Activated naive CD8-positive, alpha-beta T cell treated with anti-CD3 and anti-CD28 coated beads, Interleukin-2, amount 50 U/mL, for 24 hours (primary cell): ENCODE results near the gene TWF1.
A peak's percentile ranks its signal among the peaks of the same experiment; 100 is the strongest.

Source experiments
- ATAC-seq: fragments of 150-1000 bp; cut with Tn5 transposase; one replicate; pipeline ENCODE4 v1.10.0; 2021
- DNase-seq: peaks from one replicate; pipeline ENCODE4 v3.0.0; 2021
- H3K27ac Mint-ChIP-seq: one replicate; pipeline ENCODE4 v1.8.0; 2021; ENCODE audit warnings: mild to moderate bottlenecking, mixed read lengths
- H3K27me3 Mint-ChIP-seq: one replicate; pipeline ENCODE4 v1.8.0; 2021; ENCODE audit warnings: mixed read lengths
- H3K36me3 Mint-ChIP-seq: one replicate; pipeline ENCODE4 v1.8.0; 2021; ENCODE audit warnings: low read depth, mixed read lengths
- H3K4me1 Mint-ChIP-seq: one replicate; pipeline ENCODE4 v1.8.0; 2021; ENCODE audit warnings: mixed read lengths
- H3K4me3 Mint-ChIP-seq: one replicate; pipeline ENCODE4 v1.8.0; 2021; ENCODE audit warnings: mild to moderate bottlenecking, moderate library complexity, mixed read lengths
- H3K9me3 Mint-ChIP-seq: one replicate; pipeline ENCODE4 v1.8.0; 2021; ENCODE audit warnings: mixed read lengths

Gene TWF1

DNA sequence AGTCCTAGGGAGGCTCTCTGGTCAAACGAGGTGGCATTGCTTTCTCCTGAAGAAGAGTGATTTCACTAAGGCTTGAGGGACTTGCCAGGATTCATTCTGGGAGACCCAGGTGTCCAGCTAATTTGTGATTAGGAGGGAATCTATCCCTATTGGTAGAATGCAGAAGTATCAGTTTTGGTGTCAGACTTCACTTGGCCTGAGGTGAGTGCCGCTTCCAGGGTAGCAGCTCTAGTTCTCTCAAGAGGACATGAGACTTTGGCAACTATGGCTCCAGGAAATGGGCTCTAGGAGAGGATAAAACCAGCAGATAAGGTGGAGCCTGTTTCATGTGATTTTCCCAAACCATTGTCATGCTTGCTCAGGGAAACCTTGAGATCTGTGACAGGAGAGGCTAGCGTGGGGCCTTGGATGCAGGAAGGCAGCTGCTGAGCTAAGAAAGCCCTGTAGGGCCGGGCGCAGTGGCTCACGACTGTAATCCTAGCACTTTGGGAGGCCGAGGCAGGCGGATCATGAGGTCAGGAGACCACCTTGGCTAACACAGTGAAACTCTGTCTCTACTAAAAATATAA lies 18.2 kb upstream of the TWF1 start:
- DNase-seq (no peak), ATAC-seq (no peak)
- Mint-ChIP-seq H3K36me3 (no peaks in the 10 kb centered on the region), H3K4me1 (no peaks in the 10 kb centered on the region), H3K27ac (no peak overlapping the region), H3K27me3 (no peaks in the 10 kb centered on the region), H3K9me3 (no peaks in the 10 kb centered on the region), H3K4me3 (no peak overlapping the region)

DNA sequence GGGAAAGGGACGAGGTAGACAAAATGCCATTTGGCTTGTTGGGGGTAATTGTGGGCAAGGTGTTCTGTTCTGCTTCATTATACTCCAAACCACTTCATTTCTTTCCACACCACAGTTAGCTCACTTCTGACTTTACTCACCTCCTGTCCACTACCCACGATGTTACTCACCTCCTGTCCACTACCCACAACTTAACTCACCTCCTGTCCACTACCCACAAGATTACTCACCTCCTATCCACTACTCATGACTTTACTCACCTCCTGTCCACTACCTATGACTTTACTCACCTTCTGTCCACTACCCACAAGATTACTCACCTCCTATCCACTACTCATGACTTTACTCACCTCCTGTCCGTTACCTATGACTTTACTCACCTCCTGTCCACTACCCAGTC lies 10.1 kb upstream of the TWF1 start:
- H3K27me3 Mint-ChIP-seq = no peaks in the 10 kb centered on the region
- H3K27ac Mint-ChIP-seq = no peak overlapping the region
- peaks cover 21% of the 10 kb centered on the region for H3K4me1 Mint-ChIP-seq
- no peak overlapping the region for H3K4me3 Mint-ChIP-seq
- no peaks in the 10 kb centered on the region for H3K9me3 Mint-ChIP-seq
- no peaks in the 10 kb centered on the region for H3K36me3 Mint-ChIP-seq
- no peak for DNase-seq
- peak; percentile 73 for ATAC-seq

DNA sequence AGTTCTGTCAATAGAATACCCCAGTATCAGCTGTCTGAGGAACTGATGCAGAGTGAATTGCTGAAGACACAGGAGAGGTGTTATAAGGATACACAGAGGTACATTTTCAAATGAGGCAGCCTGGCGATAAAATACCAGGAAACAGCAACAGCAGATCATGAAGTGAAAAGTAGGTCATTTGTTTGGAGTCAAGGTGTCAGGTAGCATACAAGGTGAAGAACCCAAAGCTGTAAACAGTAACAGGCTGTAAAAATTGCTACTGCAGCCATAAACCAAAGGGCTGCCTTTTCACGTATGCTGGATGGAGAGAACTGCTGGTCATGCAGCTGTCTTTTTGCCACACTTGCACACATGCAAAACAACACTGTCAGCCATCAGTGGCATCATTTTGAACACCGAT lies 9.3 kb upstream of the TWF1 start:
- Mint-ChIP-seq H3K4me3 (no peak overlapping the region), H3K27me3 (no peaks in the 10 kb centered on the region), H3K9me3 (no peaks in the 10 kb centered on the region), H3K27ac (no peak overlapping the region), H3K36me3 (no peaks in the 10 kb centered on the region), H3K4me1 (peaks cover 24% of the 10 kb centered on the region)
- no peak for ATAC-seq
- no peak for DNase-seq

DNA sequence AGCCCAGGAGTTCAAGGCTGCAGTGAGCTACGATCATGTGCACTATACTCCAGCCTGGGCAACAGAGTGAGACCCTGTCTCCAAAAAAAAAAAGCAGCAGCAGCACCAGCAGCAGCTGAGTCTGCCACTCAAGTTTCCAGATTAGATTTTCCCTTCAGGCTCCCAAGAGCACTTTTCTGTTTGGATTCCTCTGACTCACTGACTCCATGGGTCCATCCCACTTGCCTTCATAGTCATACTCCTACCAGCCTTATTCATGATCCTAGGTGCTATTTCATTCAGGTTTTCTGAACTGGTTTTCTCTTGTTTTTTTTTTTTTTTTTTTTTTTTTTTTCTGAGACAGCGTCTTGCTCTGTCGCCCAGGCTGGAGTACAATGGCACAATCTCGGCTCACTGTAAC lies 6.8 kb upstream of the TWF1 start:
- ATAC-seq (no peak), DNase-seq (no peak)
- H3K9me3 Mint-ChIP-seq = no peaks in the 10 kb centered on the region
- no peak overlapping the region for H3K4me3 Mint-ChIP-seq
- H3K4me1 Mint-ChIP-seq = peaks cover 31% of the 10 kb centered on the region
- H3K36me3 Mint-ChIP-seq = no peaks in the 10 kb centered on the region
- H3K27me3 Mint-ChIP-seq = no peaks in the 10 kb centered on the region
- no peak overlapping the region for H3K27ac Mint-ChIP-seq

DNA sequence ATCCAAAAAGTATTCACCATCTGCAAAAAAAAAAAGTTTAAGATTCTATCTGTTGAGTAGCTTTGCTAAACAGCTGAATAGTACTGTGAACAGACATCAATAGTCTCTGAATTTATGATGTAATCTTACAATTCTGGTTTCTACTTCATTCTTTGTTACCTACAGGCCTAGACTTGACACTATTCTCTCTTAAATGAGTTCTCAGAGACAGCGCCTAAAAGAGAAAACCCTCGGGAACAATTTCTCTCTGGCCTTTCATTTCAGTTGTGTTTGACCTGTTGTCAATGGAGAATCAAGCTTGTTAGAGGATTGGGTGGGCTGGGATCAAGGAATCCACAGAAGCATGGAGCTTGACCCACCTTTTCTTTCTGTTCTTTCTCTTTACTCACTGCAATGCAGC lies 5.9 kb upstream of the TWF1 start:
- no peaks in the 10 kb centered on the region for H3K36me3 Mint-ChIP-seq
- DNase-seq (no peak), ATAC-seq (no peak)
- H3K27ac Mint-ChIP-seq = no peak overlapping the region
- H3K4me3 Mint-ChIP-seq = no peak overlapping the region
- no peaks in the 10 kb centered on the region for H3K27me3 Mint-ChIP-seq
- H3K9me3 Mint-ChIP-seq = no peaks in the 10 kb centered on the region
- H3K4me1 Mint-ChIP-seq = peaks cover 38% of the 10 kb centered on the region

DNA sequence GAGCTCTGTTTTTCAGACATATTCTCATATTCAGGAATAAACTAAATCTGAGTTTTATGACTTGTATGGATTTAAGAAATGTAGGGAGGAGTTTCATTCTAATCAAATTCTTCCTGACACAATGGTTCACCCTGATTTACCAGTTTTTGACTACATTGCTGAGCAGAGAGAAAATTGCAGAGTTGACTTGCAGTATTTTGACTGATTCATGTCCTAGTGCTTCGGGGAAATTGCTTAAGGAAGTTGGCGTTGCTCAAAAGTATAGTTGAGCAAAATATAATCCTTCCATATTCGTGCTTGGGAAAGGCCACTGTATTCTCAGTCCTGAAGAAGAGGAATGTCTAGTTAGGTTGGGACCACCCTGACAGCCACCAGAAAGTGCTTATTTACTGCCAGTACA lies 1.3 kb upstream of the TWF1 start:
- H3K9me3 Mint-ChIP-seq = no peaks in the 10 kb centered on the region
- H3K4me1 Mint-ChIP-seq = peaks cover 51% of the 10 kb centered on the region
- DNase-seq (no peak), ATAC-seq (no peak)
- H3K4me3 Mint-ChIP-seq = peak overlapping the region; percentile 99
- peaks cover 1% of the 10 kb centered on the region for H3K27me3 Mint-ChIP-seq
- H3K36me3 Mint-ChIP-seq = peaks cover 11% of the 10 kb centered on the region
- peak overlapping the region; percentile 100 for H3K27ac Mint-ChIP-seq

DNA sequence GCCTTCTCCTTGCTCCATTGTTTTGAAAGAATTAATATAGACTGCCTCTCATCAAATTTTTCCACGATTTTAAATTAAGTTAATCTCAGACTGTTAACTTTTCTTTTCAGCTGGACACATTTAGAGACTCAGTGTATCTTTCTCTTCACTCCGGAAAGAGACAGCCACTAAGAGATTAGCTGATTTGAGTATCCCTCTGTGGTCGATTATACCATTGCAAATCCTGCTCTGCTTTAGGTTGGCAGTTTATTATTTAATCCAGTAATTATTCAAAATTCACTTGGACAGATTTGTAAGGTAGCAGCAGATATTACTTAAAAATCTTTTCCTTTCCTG lies 588 bp upstream of the TWF1 start:
- Mint-ChIP-seq H3K4me1 (peaks cover 53% of the 10 kb centered on the region), H3K4me3 (peak overlapping the region; percentile 99), H3K36me3 (peaks cover 16% of the 10 kb centered on the region), H3K9me3 (no peaks in the 10 kb centered on the region), H3K27me3 (peaks cover 1% of the 10 kb centered on the region), H3K27ac (peak overlapping the region; percentile 100)
- DNase-seq (no peak), ATAC-seq (no peak)

DNA sequence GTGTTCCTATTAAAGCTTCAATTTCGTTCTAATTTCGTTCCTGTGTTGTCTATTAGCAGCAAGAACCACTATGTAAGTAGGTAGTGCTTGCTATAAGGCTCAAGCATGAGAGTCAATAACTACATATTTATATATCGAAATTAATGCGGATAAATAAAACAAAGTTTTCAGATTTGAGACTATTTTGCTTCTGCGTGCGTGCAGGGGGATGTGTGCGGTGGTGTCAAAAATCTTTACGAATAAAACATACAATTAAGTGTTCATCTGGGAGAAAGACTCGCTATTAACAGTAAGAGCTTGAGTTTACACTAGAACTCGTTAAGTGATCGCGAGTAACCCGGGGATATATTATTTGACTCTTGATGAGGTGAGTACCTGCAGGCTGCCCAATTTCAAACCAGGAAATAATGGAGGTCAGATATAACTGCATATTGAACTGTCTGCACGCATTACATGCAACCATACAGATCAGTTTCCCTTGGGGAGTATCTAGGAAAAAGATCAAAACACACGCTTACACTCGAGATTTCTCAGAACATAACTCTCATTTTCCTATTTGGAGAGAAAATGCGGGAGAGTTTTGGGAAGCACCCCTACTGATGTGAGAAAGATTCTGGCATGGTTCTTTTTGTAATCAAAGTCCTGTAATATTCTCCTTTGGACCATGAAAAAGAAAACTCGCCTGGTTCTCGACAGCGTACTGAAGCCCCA lies 813 bp downstream of the TWF1 start:
- Mint-ChIP-seq H3K27me3 (peaks cover 1% of the 10 kb centered on the region), H3K4me3 (peak overlapping the region; percentile 99), H3K9me3 (no peaks in the 10 kb centered on the region), H3K27ac (peak overlapping the region; percentile 88), H3K36me3 (peaks cover 23% of the 10 kb centered on the region), H3K4me1 (peaks cover 45% of the 10 kb centered on the region)
- DNase-seq (no peak), ATAC-seq (no peak)

DNA sequence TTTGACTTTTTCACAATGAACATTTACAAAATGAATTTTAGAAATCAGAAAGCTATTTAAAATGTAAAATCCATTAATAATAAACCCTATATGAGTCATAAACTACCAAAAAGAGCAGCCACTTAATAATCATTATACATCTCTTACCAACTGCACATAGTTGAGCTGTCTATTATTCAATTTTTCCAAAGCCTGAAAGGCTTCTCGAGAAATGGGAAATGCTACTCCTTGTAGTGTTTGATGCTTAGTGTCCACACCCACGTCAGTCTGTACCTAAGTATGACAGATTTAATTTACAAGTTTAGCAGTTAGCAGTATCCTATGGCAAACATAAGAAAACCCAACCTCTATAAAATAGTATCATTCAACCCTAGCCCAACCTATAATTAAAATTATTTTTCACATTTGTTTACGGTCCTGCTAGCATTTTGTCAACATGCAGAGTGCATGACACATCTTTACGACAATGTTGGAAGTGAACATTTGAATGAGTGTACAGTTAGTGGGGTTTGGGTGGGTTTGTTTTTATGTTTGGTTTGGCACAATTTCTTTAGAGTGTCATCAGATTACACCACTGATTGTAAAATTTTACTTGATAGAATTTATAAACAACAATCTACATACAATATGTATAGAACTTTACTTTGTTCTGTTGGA lies 8.4 kb downstream of the TWF1 start:
- Mint-ChIP-seq H3K27ac (peak overlapping the region; percentile 46), H3K27me3 (no peaks in the 10 kb centered on the region), H3K9me3 (no peaks in the 10 kb centered on the region), H3K4me3 (no peak overlapping the region), H3K4me1 (peaks cover 16% of the 10 kb centered on the region), H3K36me3 (peaks cover 45% of the 10 kb centered on the region)
- no peak for DNase-seq
- ATAC-seq = peak; percentile 52

DNA sequence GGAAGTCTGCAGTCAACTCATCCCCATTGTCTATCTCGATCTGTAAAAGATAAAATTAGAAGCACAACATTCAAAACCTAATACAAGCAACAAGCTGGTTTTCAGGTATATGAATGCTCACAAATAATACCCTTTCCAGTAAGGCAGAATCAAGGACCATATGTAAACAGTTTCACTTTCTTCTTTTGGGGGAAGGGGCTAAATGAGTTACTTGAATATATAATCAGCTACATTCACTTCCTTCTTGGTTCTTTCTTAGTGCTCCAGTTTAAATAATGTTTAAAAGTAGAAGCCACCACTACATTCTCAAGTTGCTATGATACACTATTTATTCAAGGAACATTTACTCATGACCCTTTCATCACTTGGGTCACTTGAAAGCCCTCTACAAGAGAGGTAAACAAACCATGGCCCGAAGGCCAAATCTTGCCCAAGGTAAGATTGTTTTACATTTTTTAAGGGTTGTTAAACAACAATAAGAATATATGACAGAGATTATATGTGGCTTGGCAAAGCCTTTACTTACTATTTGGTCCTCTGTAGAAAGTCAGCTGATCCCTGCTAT lies 10.3 kb downstream of the TWF1 start:
- peaks cover 11% of the 10 kb centered on the region for H3K4me1 Mint-ChIP-seq
- ATAC-seq (no peak), DNase-seq (no peak)
- no peak overlapping the region for H3K4me3 Mint-ChIP-seq
- peaks cover 40% of the 10 kb centered on the region for H3K36me3 Mint-ChIP-seq
- H3K9me3 Mint-ChIP-seq = no peaks in the 10 kb centered on the region
- H3K27me3 Mint-ChIP-seq = no peaks in the 10 kb centered on the region
- H3K27ac Mint-ChIP-seq = peak overlapping the region; percentile 4

DNA sequence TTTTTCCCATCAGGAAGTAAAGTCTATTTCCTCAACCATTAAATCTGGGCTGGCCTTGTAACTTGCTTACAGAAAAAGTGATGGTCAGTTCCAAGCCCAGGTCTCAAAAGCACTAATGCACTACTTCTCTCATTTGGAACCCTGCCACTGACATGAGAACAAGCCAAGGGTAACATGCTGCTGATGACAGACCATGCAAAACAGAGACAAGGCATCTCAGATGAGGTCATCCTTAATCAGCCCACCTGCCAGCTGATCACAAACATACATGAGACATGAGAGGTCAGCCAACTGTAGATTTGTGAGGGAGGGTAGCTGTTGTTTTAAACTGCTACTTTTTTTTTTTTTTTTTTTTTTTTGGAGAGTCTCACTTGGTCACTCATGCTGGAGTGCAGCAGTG lies 16.2 kb downstream of the TWF1 start:
- no peaks in the 10 kb centered on the region for H3K27me3 Mint-ChIP-seq
- H3K27ac Mint-ChIP-seq = no peak overlapping the region
- ATAC-seq (no peak), DNase-seq (no peak)
- no peaks in the 10 kb centered on the region for H3K9me3 Mint-ChIP-seq
- peaks cover 25% of the 10 kb centered on the region for H3K36me3 Mint-ChIP-seq
- no peaks in the 10 kb centered on the region for H3K4me1 Mint-ChIP-seq
- H3K4me3 Mint-ChIP-seq = no peak overlapping the region

DNA sequence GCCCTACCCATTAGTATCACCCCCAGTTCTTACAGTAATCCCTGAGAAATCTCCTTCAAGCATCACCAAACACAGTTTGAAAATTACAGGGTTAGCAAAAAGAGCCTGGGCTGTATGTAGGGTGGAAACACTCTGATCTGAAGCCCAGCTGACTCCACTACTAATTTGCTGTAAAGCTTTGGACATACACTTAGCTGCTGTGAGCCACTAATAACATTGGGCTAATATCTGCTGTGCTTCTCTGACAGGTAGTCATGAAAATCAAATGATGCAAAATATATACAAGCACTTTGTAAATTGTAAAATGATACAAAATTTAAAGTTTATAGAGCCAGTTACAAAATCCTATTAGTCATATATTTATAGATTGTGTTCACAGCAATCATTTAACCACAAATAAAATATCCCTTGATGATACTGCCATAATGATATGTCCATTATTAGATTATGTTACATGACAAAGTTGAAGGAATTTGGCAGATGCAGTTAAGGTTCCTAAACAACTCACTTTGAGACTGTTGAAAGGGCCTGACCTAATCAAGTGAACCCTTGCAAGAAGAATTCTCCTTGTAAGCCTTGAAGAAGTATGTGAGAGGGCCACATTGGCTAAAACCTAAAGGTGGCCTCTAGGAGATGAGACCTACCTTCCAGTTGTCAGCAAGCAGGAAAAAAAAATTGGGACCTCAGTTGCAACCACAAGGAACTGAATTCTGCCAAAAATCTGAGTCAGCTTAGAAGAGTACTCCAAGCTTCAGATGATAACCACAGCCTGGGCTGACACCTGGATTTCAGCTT lies 19.0 kb downstream of the TWF1 start:
- no peak for ATAC-seq
- no peaks in the 10 kb centered on the region for H3K9me3 Mint-ChIP-seq
- H3K27me3 Mint-ChIP-seq = no peaks in the 10 kb centered on the region
- peaks cover 31% of the 10 kb centered on the region for H3K36me3 Mint-ChIP-seq
- no peaks in the 10 kb centered on the region for H3K4me1 Mint-ChIP-seq
- no peak overlapping the region for H3K4me3 Mint-ChIP-seq
- no peak for DNase-seq
- H3K27ac Mint-ChIP-seq = no peak overlapping the region

DNA sequence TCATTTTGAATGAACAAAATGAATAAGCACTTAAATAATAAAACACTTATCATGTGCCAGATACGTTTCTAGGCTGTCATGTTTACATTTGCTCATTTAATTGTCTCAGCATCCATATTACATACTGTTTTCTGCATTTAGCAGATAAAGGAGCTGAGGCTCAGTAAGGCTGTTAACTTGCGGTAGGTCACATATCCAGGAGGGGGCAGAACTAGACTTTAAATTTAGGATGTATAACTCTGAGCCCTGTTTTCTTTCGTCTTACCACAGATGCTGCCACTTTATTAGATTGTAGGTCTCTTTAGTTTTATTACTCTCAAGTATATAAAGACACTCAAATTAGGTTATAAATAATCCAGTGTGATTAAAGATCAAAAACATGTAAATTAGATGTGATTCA lies 29.6 kb downstream of the TWF1 start:
- Mint-ChIP-seq H3K9me3 (no peaks in the 10 kb centered on the region), H3K27me3 (no peaks in the 10 kb centered on the region), H3K36me3 (peaks cover 21% of the 10 kb centered on the region), H3K4me1 (no peaks in the 10 kb centered on the region), H3K27ac (no peak overlapping the region), H3K4me3 (no peak overlapping the region)
- ATAC-seq (peak; percentile 77), DNase-seq (no peak)

DNA sequence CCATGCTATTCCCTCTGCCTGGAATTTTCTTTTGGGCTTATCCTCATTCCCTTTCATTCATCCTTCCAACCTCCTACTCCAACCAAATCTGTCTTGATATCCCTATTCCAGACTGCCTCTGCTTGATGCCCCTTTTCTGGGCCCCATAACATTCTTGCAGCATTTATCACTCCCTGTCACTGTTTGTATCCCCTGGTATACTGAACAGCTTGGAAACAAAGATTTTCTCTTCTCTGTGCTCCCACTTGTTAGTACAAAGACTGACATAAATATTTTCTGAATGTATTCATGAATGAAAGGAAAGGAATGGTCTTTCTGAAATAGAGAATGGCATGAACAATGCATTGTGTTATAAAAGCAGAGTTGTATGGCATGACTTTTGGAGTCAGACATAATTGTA lies 39.8 kb downstream of the TWF1 start:
- Mint-ChIP-seq H3K9me3 (no peaks in the 10 kb centered on the region), H3K36me3 (peaks cover 29% of the 10 kb centered on the region), H3K27me3 (no peaks in the 10 kb centered on the region), H3K4me1 (peaks cover 22% of the 10 kb centered on the region), H3K27ac (no peak overlapping the region), H3K4me3 (no peak overlapping the region)
- ATAC-seq = no peak
- no peak for DNase-seq
